ENCODE measurements around the gene ANKS1B. TPM values are rescaled to one million over a fixed set of nuclear protein-coding genes. Genes with fewer than 3 reads are reported as not detected.

Gene ANKS1B
- total RNA-seq, 1 donor from 2014 or later = 11.3 TPM

- H3K27me3 Mint-ChIP-seq (ENCODE audit: unreplicated experiment) = no peaks in the 10 kb centered on the region
- H3K4me1 Mint-ChIP-seq (ENCODE audit: low read depth, unreplicated experiment) = no peaks in the 10 kb centered on the region
- H3K4me3 Mint-ChIP-seq (ENCODE audit: unreplicated experiment) = no peak overlapping the region
- no peak overlapping the region for H3K27ac Mint-ChIP-seq (ENCODE audit: unreplicated experiment)
- H3K9me3 Mint-ChIP-seq (ENCODE audit: unreplicated experiment) = peaks cover 3% of the 10 kb centered on the region
- DNase-seq = no peak
- TF ChIP-seq, protein P1, sequence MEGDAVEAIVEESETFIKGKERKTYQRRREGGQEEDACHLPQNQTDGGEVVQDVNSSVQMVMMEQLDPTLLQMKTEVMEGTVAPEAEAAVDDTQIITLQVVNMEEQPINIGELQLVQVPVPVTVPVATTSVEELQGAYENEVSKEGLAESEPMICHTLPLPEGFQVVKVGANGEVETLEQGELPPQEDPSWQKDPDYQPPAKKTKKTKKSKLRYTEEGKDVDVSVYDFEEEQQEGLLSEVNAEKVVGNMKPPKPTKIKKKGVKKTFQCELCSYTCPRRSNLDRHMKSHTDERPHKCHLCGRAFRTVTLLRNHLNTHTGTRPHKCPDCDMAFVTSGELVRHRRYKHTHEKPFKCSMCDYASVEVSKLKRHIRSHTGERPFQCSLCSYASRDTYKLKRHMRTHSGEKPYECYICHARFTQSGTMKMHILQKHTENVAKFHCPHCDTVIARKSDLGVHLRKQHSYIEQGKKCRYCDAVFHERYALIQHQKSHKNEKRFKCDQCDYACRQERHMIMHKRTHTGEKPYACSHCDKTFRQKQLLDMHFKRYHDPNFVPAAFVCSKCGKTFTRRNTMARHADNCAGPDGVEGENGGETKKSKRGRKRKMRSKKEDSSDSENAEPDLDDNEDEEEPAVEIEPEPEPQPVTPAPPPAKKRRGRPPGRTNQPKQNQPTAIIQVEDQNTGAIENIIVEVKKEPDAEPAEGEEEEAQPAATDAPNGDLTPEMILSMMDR (IDR thresholded peaks at IDR 0.05; ENCODE audit: partially characterized antibody, unreplicated experiment) = no peak
- H3K36me3 Mint-ChIP-seq (ENCODE audit: unreplicated experiment) = no peaks in the 10 kb centered on the region
Observed at GRCh38 chr12:99027055-99027393, 957.7 kb downstream of the ANKS1B start.

DNA sequence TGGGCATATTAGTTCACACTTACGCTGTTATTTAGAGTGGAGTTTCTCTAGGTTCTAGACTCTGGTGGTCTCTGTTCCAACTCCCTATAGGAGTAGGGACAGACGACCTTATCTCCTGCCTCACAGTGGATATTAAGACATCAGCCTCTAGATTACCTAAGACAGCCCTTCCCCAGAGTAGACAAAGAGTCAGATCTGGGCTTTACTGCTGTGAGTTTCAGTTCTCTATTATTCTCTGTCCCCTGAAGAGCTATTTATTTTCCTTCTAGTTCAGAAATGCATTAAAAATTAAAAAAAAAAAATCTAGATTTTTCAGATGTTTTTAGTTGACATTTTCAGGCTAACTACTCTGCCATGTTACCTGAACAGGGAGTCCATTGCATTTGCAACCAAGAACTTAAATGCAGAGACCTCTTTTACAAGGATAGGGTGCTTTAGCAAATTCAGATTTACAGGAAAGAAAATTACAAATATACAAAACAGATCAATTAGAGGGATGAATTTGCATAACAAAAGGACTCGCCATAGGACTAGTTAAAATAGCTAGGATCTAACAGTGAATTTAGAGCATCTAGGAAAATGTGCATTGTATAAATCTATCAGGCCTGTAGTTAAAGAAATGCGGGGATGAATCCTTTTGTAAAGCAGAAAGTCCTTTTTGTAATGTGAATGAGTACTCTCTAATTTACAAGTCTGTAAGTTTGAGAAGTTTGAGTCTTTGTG, 958.2 kb downstream of the ANKS1B start:
- no peaks in the 10 kb centered on the region for H3K27me3 Mint-ChIP-seq (ENCODE audit: unreplicated experiment)
- H3K36me3 Mint-ChIP-seq (ENCODE audit: unreplicated experiment) = no peaks in the 10 kb centered on the region
- TF ChIP-seq, protein P1 (IDR thresholded peaks at IDR 0.05; ENCODE audit: partially characterized antibody, unreplicated experiment) = no peak
- H3K4me3 Mint-ChIP-seq (ENCODE audit: unreplicated experiment) = no peak overlapping the region
- peaks cover 3% of the 10 kb centered on the region for H3K9me3 Mint-ChIP-seq (ENCODE audit: unreplicated experiment)
- H3K4me1 Mint-ChIP-seq (ENCODE audit: low read depth, unreplicated experiment) = no peaks in the 10 kb centered on the region
- H3K27ac Mint-ChIP-seq (ENCODE audit: unreplicated experiment) = no peak overlapping the region
- DNase-seq = no peak

GRCh38 chr12:99024870-99025269, 959.9 kb downstream of the ANKS1B start:
- no peaks in the 10 kb centered on the region for H3K4me1 Mint-ChIP-seq (ENCODE audit: low read depth, unreplicated experiment)
- no peak for DNase-seq
- no peak overlapping the region for H3K4me3 Mint-ChIP-seq (ENCODE audit: unreplicated experiment)
- H3K9me3 Mint-ChIP-seq (ENCODE audit: unreplicated experiment) = no peaks in the 10 kb centered on the region
- TF ChIP-seq, protein P1 (IDR thresholded peaks at IDR 0.05; ENCODE audit: partially characterized antibody, unreplicated experiment) = no peak
- no peak overlapping the region for H3K27ac Mint-ChIP-seq (ENCODE audit: unreplicated experiment)
- no peaks in the 10 kb centered on the region for H3K36me3 Mint-ChIP-seq (ENCODE audit: unreplicated experiment)
- H3K27me3 Mint-ChIP-seq (ENCODE audit: unreplicated experiment) = no peaks in the 10 kb centered on the region

DNA sequence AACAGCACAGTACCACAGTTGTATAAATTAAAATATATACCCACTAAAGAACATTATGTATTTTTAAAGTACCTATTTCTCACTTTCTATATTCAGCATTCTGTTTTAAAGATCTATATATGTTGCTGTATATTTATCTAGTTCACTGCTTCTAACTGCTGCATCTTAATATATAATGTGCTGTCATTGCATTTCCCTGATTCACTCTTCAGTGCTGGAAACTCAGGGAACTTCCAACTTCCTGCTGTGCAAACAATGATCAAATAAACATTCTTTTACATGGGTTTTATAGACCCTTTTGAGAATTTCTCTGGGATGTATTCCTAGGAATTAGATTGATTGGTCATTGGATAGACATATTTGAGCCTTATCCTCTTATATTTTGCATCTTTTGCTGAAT, 960.5 kb downstream of the ANKS1B start:
- no peaks in the 10 kb centered on the region for H3K27me3 Mint-ChIP-seq (ENCODE audit: unreplicated experiment)
- no peak overlapping the region for H3K27ac Mint-ChIP-seq (ENCODE audit: unreplicated experiment)
- H3K4me3 Mint-ChIP-seq (ENCODE audit: unreplicated experiment) = no peak overlapping the region
- no peak for DNase-seq
- H3K4me1 Mint-ChIP-seq (ENCODE audit: low read depth, unreplicated experiment) = no peaks in the 10 kb centered on the region
- no peaks in the 10 kb centered on the region for H3K9me3 Mint-ChIP-seq (ENCODE audit: unreplicated experiment)
- TF ChIP-seq, protein P1 (IDR thresholded peaks at IDR 0.05; ENCODE audit: partially characterized antibody, unreplicated experiment) = no peak
- no peaks in the 10 kb centered on the region for H3K36me3 Mint-ChIP-seq (ENCODE audit: unreplicated experiment)

- Mint-ChIP-seq H3K36me3 (ENCODE audit: unreplicated experiment) (no peaks in the 10 kb centered on the region), H3K4me1 (ENCODE audit: low read depth, unreplicated experiment) (no peaks in the 10 kb centered on the region), H3K27ac (ENCODE audit: unreplicated experiment) (no peak overlapping the region), H3K9me3 (ENCODE audit: unreplicated experiment) (no peaks in the 10 kb centered on the region), H3K4me3 (ENCODE audit: unreplicated experiment) (no peak overlapping the region), H3K27me3 (ENCODE audit: unreplicated experiment) (no peaks in the 10 kb centered on the region)
- TF ChIP-seq, protein P1 (IDR thresholded peaks at IDR 0.05; ENCODE audit: partially characterized antibody, unreplicated experiment) = no peak
- DNase-seq = no peak
Observed at GRCh38 chr12:99020871-99021270, 963.9 kb downstream of the ANKS1B start.

All from glutamatergic neuron (in vitro differentiated cells).